Activated naive CD8-positive, alpha-beta T cell treated with anti-CD3 and anti-CD28 coated beads, Interleukin-2, amount 50 U/mL, for 16 hours (primary cell): ENCODE results near the gene FGR.
"Not testable (repeated sequence)": the region's sequence is repeated elsewhere in the genome, so short reads cannot be mapped to it uniquely, and the experiment has no call there.

Experiments used
- DNase-seq: peaks from one replicate; pipeline ENCODE4 v3.0.0-alpha.2; 2020; ENCODE audit warnings: low read depth, low spot score

FGR gene

DNA sequence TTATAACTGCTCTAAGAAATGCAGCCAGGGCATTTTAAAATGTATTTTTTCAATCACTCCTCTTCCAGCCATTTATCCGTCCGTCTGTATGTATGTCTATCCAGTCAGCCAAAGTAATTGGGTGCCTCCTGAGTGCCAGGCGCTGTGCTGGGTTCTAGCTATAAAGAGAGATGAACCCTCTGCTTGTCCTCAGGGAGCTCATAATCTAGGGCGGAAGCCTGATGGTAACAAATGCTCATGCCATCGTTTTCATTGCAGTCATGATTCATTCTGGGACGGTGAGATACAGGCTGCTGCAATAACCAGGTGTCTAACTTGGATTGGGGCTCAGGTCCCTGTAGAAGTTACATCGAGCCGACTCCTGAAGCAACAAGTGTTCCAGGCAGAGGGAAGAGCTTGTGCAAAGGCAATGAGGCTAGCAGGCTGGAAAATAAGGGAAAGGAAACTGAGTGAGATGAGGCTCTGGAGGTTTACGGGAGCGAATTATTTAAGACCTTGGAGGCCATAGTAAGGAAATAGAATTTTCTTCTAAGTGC is 25.4 kb upstream of the FGR start:
- no peak for DNase-seq

DNA sequence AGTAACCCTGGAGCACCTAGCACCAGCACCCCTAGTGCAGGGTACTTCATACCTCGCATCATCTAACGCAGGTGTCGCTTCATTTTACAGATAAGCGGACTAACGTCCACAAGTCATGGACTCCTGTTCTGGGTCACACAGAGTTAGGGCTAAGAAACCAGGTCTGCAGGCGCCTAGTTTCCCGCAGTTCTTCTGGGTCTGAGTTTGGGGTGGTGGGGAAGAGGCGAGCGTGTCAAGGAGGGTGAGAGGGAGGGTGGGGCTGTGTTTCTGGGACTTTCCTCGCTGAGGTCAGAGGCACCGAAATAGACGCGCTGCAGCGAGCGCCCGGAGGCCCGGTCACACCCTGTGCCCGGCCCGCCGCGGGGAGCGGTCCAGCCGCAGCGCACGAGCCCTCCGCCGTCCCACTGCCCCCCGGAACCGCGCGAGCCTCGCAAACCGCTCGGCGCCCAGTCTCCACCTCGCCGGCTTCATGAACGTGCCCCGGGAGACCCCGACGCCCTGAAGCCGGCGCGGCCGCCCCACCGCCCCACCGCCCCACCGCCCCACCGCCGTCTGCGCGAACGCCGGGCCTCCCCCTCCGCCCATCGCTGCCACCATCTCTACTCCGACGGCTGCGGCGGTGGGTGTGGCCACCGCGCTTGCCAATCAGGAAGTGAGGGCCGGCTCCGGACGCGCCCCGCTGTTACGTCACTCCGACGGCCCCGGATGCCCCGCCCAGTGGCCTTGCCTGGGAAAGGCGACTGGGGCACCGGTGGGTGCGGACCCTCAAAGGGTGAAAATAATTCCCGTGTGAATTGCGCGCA is 24.7 kb upstream of the FGR start:
- peak; percentile 66 for DNase-seq

GRCh38 chr1:27658951-27659496 is 24.0 kb upstream of the FGR start:
- DNase-seq, result no peak

GRCh38 chr1:27656157-27656893 is 21.3 kb upstream of the FGR start:
- DNase-seq, result no peak

- no peak for DNase-seq
Observed at GRCh38 chr1:27655151-27655937, 20.4 kb upstream of the FGR start.

DNA sequence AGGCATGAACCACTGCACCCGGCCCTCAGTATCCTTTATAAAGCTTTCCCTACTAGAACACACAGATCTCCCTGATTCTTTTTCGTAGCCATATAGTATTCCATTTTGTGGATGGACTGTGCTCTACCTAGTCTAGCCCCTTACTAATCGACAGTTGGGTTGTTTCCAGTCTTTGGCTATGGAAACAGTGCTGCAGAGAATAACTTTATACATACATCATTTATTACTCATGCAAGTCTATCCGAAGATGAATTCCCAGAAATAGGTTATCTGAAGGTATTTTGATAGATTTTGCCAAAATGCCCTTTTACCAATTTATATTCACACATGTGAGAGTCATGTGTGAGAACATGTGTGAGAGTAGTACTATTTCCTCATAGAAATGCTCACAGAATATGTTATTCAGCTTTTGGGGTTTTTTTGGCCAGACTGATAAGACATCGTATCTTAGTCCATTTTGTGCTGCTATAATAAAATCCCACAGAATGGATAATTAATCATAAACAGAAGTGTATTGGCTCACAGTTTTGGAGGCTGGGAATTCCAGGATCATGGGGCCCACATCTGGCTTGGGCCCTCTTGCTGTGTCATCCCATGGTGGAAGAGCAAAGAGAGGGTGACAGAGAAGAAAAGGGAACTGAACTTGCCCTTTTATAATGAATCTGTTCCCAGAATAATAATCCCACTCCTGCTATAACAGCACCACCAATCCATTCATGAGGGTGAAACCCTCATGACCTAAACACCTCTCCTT is 17.3 kb upstream of the FGR start:
- DNase-seq, result no peak

DNA sequence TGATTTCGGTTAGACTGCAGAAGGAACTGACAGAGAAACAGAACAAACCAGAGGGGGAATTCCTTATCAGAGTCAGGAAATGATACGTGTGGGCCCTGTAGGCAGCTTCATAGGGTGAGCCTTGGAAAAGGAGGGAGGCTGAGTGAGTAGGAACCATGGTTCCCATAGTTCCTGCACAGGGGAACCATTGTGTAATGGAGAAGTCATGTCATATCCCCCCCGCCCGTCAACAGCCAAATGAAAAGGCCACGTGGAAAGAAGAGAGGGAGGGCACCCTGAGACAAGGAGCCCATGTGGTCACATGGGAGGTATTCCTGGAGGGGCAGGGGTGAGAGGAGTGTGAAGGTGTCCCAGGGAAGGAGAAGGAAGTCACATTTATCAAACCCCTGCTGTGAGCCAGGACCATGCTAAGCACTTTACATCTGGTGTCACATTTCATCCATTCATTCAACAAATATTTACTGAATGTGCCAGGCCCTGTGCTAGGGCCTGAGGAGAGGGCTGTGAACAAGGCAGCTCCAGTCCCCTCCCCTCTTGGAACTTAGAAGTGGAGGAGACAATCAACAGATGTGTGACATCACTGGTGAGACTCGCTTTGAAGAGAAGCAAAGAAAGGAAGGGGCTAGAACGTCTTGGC is 15.7 kb upstream of the FGR start:
- no peak for DNase-seq

- DNase-seq, result no peak
Observed at GRCh38 chr1:27650171-27650538, 15.2 kb upstream of the FGR start.

- no peak for DNase-seq
Observed at GRCh38 chr1:27649306-27649635, 14.3 kb upstream of the FGR start.

DNA sequence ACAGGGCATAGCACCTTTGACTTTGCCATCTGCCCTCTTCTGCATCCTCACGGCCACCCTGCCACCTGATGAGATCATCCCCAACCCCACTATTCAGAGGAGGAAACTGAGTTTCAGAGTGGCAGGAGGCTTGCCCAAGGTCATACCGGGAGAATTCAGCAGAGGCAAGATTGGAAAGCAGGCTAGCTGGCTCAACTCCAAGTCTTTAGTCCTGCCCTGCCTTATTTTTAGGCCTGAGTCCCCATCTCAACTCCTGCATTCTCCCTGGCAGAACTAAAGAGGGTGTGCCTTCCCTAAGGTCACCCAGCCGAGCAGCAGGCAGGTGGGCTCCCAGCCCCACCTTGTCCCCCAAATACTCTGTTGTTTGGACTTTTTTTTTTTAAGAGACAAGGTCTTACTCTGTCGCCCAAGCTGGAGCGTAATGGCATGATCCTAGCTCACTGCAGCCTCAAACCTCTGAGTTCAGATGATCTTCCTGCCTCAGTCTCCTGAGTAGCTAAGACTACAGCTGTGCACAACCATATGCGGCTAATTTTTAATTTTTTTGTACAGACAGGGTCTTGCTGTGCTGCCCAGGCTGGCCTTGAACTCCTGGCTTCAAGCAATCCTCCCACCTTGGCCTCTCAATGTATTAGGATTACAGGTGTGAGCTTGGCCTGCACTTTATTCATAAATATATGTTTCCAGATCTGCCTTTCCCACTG is 13.8 kb upstream of the FGR start:
- no peak for DNase-seq

- DNase-seq, result no peak
Observed at GRCh38 chr1:27647328-27647727, 12.3 kb upstream of the FGR start.

DNA sequence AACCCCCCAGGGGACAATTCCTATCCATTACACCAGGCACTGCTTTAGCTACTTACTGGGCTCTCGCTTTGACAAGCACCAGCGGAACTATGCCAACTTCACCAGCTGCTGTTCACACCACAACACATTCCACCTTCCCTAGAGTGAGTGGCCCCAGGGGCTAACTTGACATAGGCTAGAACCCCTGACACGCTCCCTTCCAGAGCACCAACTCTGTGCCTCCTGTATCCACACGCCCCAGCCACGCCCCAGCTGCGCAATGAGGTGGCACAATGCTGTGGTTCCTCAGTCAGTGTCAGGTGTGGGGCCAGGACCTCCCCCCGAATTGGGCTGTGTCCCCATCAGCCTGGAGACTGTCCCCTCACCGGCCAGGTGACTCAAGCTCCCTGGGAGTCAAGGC is 11.7 kb upstream of the FGR start:
- no peak for DNase-seq

GRCh38 chr1:27645071-27645415 is 10.1 kb upstream of the FGR start:
- DNase-seq, result no peak

DNA sequence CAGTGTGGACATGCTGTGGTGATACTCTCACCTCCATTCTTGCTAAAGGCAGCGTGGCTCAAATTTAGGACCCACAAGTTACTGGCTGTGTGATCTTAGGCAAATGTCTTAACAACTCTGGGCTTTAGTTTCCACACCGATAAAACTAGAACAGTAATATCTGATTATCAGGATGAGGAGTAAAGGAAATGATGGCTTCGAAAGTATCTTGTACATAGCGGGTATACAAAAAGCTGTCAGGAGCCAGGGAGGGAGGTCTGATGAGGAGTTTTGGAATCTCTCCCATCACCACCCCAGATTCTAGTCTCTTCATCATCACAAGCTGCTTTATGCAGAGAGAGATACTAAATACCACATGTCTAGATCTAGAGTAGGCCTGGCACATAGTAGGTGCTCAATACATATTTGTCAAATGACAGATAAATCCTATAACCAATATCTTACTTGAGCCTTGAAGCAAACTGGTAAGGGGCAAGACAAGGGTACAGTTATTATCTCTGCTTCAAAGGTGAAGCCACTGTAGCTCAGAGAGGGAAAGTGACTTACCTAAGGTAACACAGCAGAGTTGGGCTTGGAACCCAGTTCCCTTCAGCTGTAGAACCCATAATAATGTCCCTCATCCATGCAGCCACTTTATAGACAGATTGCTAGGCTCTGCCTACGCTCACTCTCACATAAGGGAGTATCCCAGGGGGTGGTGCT is 9.5 kb upstream of the FGR start:
- DNase-seq, result no peak

- DNase-seq, result peak; percentile 42
Observed at GRCh38 chr1:27643600-27644368, 8.8 kb upstream of the FGR start.

DNA sequence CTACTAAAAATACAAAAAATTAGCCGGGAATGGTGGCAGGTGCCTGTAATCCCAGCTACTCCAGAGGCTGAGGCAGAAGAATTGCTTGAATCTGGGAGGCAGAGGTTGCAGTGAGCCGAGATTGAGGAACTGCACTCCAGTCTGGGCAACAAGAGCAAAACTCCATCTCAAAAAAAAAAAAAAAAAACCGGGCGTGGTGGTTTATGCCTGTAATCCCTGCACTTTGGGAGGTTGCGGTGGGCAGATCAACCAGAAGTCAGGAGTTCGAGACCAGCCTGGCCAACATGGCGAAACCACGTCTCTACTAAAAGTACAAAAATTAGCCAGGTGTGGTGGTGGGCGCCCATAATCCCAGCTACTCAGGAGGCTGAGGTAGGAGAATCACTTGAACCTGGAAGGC is 5.5 kb upstream of the FGR start:
- not testable (repeated sequence) for DNase-seq

- DNase-seq, result no peak
Observed at GRCh38 chr1:27638805-27639204, 3.8 kb upstream of the FGR start.

- no peak for DNase-seq
Observed at GRCh38 chr1:27638047-27638734, 3.2 kb upstream of the FGR start.
